Fibroblast of lung (primary cell): ENCODE data around the gene RAD51AP1. TPM values are rescaled to one million over a fixed set of nuclear protein-coding genes. Genes with fewer than 3 reads are reported as not detected.

ENCODE experiments used
- DNase-seq, 2 donors: peaks; one replicate each; pipeline versions ENCODE4 v3.0.0 to v3.0.0-alpha.2; 2010; ENCODE audit warnings: low read depth in 2 of 2
- H2AFZ ChIP-seq: 2 replicates; pipeline ENCODE4 v1.5.1; 2012; ENCODE audit warnings: low read length, control low read depth, inconsistent platforms
- H3K27ac ChIP-seq: 2 replicates; pipeline ENCODE4 v1.5.1; 2011; ENCODE audit warnings: low read length, control low read depth; ENCODE audit not compliant: insufficient read depth
- H3K27me3 ChIP-seq: 2 replicates; pipeline ENCODE4 v1.5.1; 2011; ENCODE audit warnings: mild to moderate bottlenecking, low read length; ENCODE audit not compliant: control insufficient read depth, insufficient read depth
- H3K36me3 ChIP-seq: 2 replicates; pipeline ENCODE4 v1.5.1; 2011; ENCODE audit warnings: low read length; ENCODE audit not compliant: control insufficient read depth, insufficient read depth
- H3K4me1 ChIP-seq: 2 replicates; pipeline ENCODE4 v1.5.1; 2011; ENCODE audit warnings: low read length; ENCODE audit not compliant: control insufficient read depth, insufficient read depth; ENCODE audit errors: extremely low read depth
- H3K4me2 ChIP-seq: 2 replicates; pipeline ENCODE4 v1.5.1; 2011; ENCODE audit warnings: low read length, control low read depth; ENCODE audit not compliant: insufficient read depth; ENCODE audit errors: extremely low read depth
- H3K4me3 ChIP-seq, 4 experiments: fragments of 200-600 bp in 1 of 4; sonication (generic) in 1 of 4; replicated peaks in 1 of 4; 2 replicates each; pipeline ENCODE4 v1.5.1; 2011 to 2016; ENCODE audit warnings: low read length in 4 of 4, low read depth in 3 of 4, mild to moderate bottlenecking in 3 of 4, control low read depth in 2 of 4, inconsistent platforms in 1 of 4, mixed read lengths in 1 of 4; ENCODE audit not compliant: insufficient read depth in 1 of 4; ENCODE audit errors: control extremely low read depth in 1 of 4
- H3K79me2 ChIP-seq: 2 replicates; pipeline ENCODE4 v1.5.1; 2012; ENCODE audit warnings: mild to moderate bottlenecking, low read length, inconsistent platforms; ENCODE audit not compliant: control insufficient read depth, insufficient read depth
- H3K9ac ChIP-seq: 2 replicates; pipeline ENCODE4 v1.5.1; 2011; ENCODE audit warnings: mild to moderate bottlenecking, low read length, control low read depth; ENCODE audit not compliant: insufficient read depth
- H3K9me3 ChIP-seq: 2 replicates; pipeline ENCODE4 v1.5.1; 2012; ENCODE audit warnings: low read depth, low read length; ENCODE audit not compliant: control insufficient read depth, insufficient read depth
- H4K20me1 ChIP-seq: 2 replicates; pipeline ENCODE4 v1.5.1; 2011; ENCODE audit warnings: low read length; ENCODE audit not compliant: control insufficient read depth, insufficient read depth; ENCODE audit errors: extremely low read depth
- CTCF ChIP-seq, 2 donors: IDR thresholded peaks in 1 of 2; conservative IDR thresholded peaks in 1 of 2; 1 replicate in 1 of 2; 2 replicates in 1 of 2; pipeline ENCODE4 v1.5.1; 2011 to 2012; ENCODE audit warnings: low read length in 2 of 2, control low read depth in 1 of 2, inconsistent platforms in 1 of 2, low read depth in 1 of 2, mild to moderate bottlenecking in 1 of 2
- EZH2 ChIP-seq: IDR thresholded peaks from 2 replicates; pipeline ENCODE4 v1.5.1; 2012; ENCODE audit warnings: low read length, control low read depth, mild to moderate bottlenecking; ENCODE audit errors: missing control alignments
- polyA plus RNA-seq, 2 donors: library from polyadenylated mRNA; depleted of rRNA in 1 of 2; stranded (reverse) in 1 of 2; unstranded in 1 of 2; fragments of >200 nt; gene quantifications; 2 replicates each; pipeline ENCODE4 v1.2.1, GENCODE V29; 2011 to 2012; ENCODE audit warnings: missing spikeins in 1 of 2
- total RNA-seq: library from RNA; depleted of rRNA; stranded (reverse); fragments of >200 nt; gene quantifications from 2 replicates; pipeline ENCODE4 v1.2.1, GENCODE V29; 2014

The RAD51AP1 gene
- total and polyA plus RNA-seq, 2 donors (not counting 1 experiment from before 2014, with no cell fraction given), result 4.1 to 11.0 TPM

DNA sequence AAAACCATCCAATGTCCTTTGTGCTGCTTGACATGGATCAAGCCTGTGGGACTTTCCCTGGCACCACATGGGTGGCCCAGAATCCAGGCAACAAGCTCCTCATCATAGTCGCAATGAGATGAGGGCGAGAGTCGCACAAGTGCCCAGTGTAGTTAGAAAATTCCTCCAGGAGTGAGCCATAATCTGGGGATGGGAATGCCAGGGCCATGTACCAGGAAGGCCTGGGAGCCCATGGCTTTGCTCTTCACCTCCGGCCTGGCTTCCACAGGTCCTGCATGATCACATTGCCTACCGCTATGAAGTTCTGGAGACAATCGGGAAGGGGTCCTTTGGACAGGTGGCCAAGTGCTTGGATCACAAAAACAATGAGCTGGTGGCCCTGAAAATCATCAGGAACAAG lies 57.2 kb downstream of the RAD51AP1 start:
- Histone ChIP-seq H3K27me3 (peaks cover 7% of the 10 kb centered on the region), H3K4me1 (no peaks in the 10 kb centered on the region), H3K36me3 (no peaks in the 10 kb centered on the region), H3K4me2 (no peak overlapping the region), H3K79me2 (no peaks in the 10 kb centered on the region), H4K20me1 (no peaks in the 10 kb centered on the region), H2AFZ (no peak overlapping the region), H3K9ac (no peak overlapping the region), H3K4me3 (no peak overlapping the region), H3K9me3 (no peaks in the 10 kb centered on the region), H3K27ac (no peak overlapping the region)
- TF ChIP-seq EZH2 (no peak), CTCF (conservative IDR thresholded peaks at IDR 0.05 in 1 of 2, IDR thresholded peaks at IDR 0.05 in 1 of 2; ENCODE audit: low read depth in 1 of 2, low read length in 2 of 2) (no peak)
- no peak for DNase-seq

GRCh38 chr12:4603421-4603820 lies 64.7 kb downstream of the RAD51AP1 start:
- Histone ChIP-seq H3K9ac (no peak overlapping the region), H3K4me1 (peaks cover 2% of the 10 kb centered on the region), H3K9me3 (no peaks in the 10 kb centered on the region), H3K27me3 (peaks cover 5% of the 10 kb centered on the region), H3K4me3 (no peak overlapping the region), H3K36me3 (no peaks in the 10 kb centered on the region), H3K4me2 (no peak overlapping the region), H3K27ac (no peak overlapping the region), H3K79me2 (peaks cover 7% of the 10 kb centered on the region), H4K20me1 (no peaks in the 10 kb centered on the region), H2AFZ (no peak overlapping the region)
- DNase-seq, result no peak
- no peak for TF ChIP-seq CTCF (conservative IDR thresholded peaks at IDR 0.05 in 1 of 2, IDR thresholded peaks at IDR 0.05 in 1 of 2; ENCODE audit: low read depth in 1 of 2, low read length in 2 of 2)
- no peak for TF ChIP-seq EZH2

- Histone ChIP-seq H3K79me2 (peaks cover 7% of the 10 kb centered on the region), H2AFZ (no peak overlapping the region), H3K4me1 (peaks cover 2% of the 10 kb centered on the region), H3K27me3 (peaks cover 5% of the 10 kb centered on the region), H3K4me3 (no peak overlapping the region), H3K9me3 (no peaks in the 10 kb centered on the region), H3K36me3 (no peaks in the 10 kb centered on the region), H4K20me1 (no peaks in the 10 kb centered on the region), H3K4me2 (no peak overlapping the region), H3K27ac (no peak overlapping the region), H3K9ac (no peak overlapping the region)
- no peak for TF ChIP-seq CTCF (conservative IDR thresholded peaks at IDR 0.05 in 1 of 2, IDR thresholded peaks at IDR 0.05 in 1 of 2; ENCODE audit: low read depth in 1 of 2, low read length in 2 of 2)
- TF ChIP-seq EZH2, result no peak
- DNase-seq, result no peak
Measured at GRCh38 chr12:4603946-4604345, 65.3 kb downstream of the RAD51AP1 start.
